SK-N-MC (cell line): Measurements from ENCODE around the gene MBD3L3.

Experiments used
- EZH2 ChIP-seq: fragments of 200-600 bp; sonication (generic); IDR thresholded peaks from one replicate; pipeline ENCODE4 v1.6.1; 2017; ENCODE audit warnings: antibody characterized with exemption
- FOXP2 ChIP-seq: optimal IDR thresholded peaks from 2 replicates; pipeline ENCODE3; 2011; ENCODE audit warnings: mild to moderate bottlenecking, moderate library complexity; ENCODE audit not compliant: insufficient read depth; ENCODE audit errors: extremely low read length, control extremely low read depth
- POLR2AphosphoS5 ChIP-seq: IDR thresholded peaks from 2 replicates; pipeline ENCODE4 v1.6.1; 2012; ENCODE audit warnings: mild to moderate bottlenecking, low read depth, low read length, borderline replicate concordance

DNA sequence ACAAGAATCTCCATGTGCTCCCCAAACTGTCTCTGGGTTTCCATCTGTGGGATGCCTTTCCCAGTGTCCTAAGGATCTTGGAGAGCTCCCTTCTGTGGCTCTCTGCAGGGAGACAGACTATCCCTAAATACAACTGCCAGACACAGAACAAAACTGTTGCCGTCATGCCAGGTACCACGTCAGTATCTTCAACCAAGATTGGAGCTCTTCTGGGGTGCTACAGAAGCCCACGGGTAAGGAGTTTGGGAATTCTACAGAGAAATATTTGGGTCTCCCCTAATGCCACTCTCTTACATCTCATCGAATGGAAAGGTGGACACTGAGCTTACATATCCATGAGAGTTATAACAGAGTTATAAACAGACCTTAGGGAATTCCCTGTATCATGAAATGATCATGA lies 4.9 kb upstream of the MBD3L3 start:
- no peak for TF ChIP-seq POLR2AphosphoS5
- TF ChIP-seq EZH2 = no peak
- no peak for TF ChIP-seq FOXP2
